Rectal smooth muscle tissue (tissue), 1 donor: Measurements from ENCODE around the gene SMAP2.
A peak's percentile ranks its signal among the peaks of the same experiment; 100 is the strongest.

ENCODE experiments used
- H3K27ac ChIP-seq: one replicate; pipeline ENCODE4 v1.7.0; 2013; ENCODE audit warnings: low read depth, low read length, inconsistent platforms
- H3K27me3 ChIP-seq: one replicate; pipeline ENCODE4 v1.7.0; 2013; ENCODE audit warnings: low read length; ENCODE audit not compliant: control insufficient read depth, insufficient read depth
- H3K36me3 ChIP-seq: one replicate; pipeline ENCODE4 v1.7.0; 2013; ENCODE audit warnings: low read length; ENCODE audit not compliant: control insufficient read depth, insufficient read depth
- H3K4me1 ChIP-seq: one replicate; pipeline ENCODE4 v1.7.0; 2013; ENCODE audit warnings: low read length; ENCODE audit not compliant: control insufficient read depth, insufficient read depth
- H3K4me3 ChIP-seq: one replicate; pipeline ENCODE4 v1.7.0; 2013; ENCODE audit warnings: low read length
- H3K9ac ChIP-seq: one replicate; pipeline ENCODE4 v1.7.0; 2013; ENCODE audit warnings: low read length

The SMAP2 gene

GRCh38 chr1:40449684-40450494 lies 76.4 kb downstream of the SMAP2 start, which contains the start of gene ZFP69B:
Gene ZFP69B, plus strand, starts transcription at chr1:40450476. Its CDS starts 486 bp downstream, at chr1:40450962.
- H3K36me3 ChIP-seq = peaks cover 2% of the 10 kb centered on the region
- peak within 1 kb of the TSS; percentile 74 for H3K27ac ChIP-seq
- no peaks in the 10 kb centered on the region for H3K4me1 ChIP-seq
- H3K9ac ChIP-seq = peak within 1 kb of the TSS; percentile 22
- no peaks in the 10 kb centered on the region for H3K27me3 ChIP-seq
- peak within 1 kb of the TSS; percentile 80 for H3K4me3 ChIP-seq

DNA sequence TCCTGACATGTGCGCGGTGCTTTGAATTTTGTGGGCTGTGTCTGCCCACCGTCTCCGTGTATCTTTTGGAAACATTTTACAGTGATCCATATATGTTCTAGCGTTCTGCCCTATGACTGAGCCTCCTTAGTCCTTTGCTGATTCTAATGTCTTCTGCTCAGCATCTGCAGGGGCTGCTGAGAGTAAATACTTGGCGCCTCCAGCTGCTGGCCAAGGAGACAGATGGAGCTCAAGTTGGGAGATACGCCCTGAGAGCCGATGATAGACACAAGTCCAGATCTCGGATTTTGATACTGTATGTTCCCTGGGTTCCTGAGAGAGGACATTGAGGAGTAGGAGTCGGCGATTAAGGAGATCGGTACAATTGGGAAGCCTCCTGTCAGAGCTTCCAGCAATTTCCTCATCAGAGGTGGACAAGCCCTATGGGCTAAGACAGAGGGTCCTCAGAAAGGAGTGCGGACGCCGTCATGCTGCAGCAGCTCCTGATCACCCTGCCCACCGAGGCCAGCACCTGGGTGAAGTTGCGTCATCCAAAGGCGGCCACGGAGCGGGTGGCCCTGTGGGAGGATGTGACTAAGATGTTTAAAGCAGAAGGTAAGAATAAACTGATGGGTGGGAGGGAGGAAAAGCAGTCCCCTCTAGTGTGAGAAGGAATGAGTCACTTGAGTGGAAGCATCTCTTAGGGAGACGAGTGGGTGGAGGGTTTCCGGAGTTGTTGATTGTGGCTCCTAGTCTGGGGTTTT lies 77.1 kb downstream of the SMAP2 start:
- Histone ChIP-seq H3K27ac (peak overlapping the region; percentile 74), H3K9ac (peak overlapping the region; percentile 22)

GRCh38 chr1:40451238-40451585 lies 77.7 kb downstream of the SMAP2 start:
- Histone ChIP-seq H3K36me3 (peaks cover 2% of the 10 kb centered on the region), H3K4me3 (peak overlapping the region; percentile 80), H3K27ac (no peak overlapping the region), H3K9ac (no peak overlapping the region), H3K27me3 (no peaks in the 10 kb centered on the region), H3K4me1 (no peaks in the 10 kb centered on the region)

More for the DNA sequence above, 77.1 kb downstream of the SMAP2 start:
- H3K27me3 ChIP-seq = no peaks in the 10 kb centered on the region
- H3K4me3 ChIP-seq = peak overlapping the region; percentile 80
- peaks cover 2% of the 10 kb centered on the region for H3K36me3 ChIP-seq
- no peaks in the 10 kb centered on the region for H3K4me1 ChIP-seq

DNA sequence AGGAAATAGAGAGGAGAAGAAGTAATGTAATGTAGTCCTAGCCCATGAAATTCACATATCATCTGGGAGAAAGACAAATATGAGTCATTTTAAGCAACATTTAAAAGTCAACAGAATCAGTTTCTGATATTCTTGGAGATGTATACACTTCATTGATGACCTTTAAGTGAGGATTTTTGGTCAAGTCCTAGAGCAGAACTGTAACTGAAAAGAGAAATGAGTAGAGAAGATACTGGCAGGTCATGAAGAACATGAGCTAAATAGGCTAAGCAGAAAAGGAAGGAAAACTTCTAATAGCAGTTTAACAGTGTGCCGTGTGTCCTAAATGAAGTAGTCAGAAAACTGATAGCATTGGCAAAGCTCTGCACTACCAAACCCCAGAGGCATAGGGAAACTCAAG lies 81.3 kb downstream of the SMAP2 start:
- peaks cover 9% of the 10 kb centered on the region for H3K36me3 ChIP-seq
- no peaks in the 10 kb centered on the region for H3K4me1 ChIP-seq

DNA sequence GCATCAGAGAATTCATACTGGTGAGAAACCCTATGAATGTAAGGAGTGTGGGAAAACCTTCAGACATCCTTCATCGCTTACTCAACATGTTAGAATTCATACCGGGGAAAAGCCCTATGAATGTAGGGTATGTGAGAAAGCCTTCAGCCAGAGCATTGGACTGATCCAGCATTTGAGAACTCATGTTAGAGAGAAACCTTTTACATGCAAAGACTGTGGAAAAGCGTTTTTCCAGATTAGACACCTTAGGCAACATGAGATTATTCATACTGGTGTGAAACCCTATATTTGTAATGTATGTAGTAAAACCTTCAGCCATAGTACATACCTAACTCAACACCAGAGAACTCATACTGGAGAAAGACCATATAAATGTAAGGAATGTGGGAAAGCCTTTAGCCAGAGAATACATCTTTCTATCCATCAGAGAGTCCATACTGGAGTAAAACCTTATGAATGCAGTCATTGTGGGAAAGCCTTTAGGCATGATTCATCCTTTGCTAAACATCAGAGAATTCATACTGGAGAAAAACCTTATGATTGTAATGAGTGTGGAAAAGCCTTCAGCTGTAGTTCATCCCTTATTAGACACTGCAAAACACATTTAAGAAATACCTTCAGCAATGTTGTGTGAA lies 89.5 kb downstream of the SMAP2 start:
- peaks cover 9% of the 10 kb centered on the region for H3K36me3 ChIP-seq
- H3K27ac ChIP-seq = no peak overlapping the region
- no peaks in the 10 kb centered on the region for H3K27me3 ChIP-seq
- H3K4me3 ChIP-seq = no peak overlapping the region
- no peaks in the 10 kb centered on the region for H3K4me1 ChIP-seq
- no peak overlapping the region for H3K9ac ChIP-seq

More for the DNA sequence above, 81.3 kb downstream of the SMAP2 start:
- Histone ChIP-seq H3K27ac (no peak overlapping the region), H3K4me3 (no peak overlapping the region), H3K9ac (no peak overlapping the region), H3K27me3 (no peaks in the 10 kb centered on the region)

DNA sequence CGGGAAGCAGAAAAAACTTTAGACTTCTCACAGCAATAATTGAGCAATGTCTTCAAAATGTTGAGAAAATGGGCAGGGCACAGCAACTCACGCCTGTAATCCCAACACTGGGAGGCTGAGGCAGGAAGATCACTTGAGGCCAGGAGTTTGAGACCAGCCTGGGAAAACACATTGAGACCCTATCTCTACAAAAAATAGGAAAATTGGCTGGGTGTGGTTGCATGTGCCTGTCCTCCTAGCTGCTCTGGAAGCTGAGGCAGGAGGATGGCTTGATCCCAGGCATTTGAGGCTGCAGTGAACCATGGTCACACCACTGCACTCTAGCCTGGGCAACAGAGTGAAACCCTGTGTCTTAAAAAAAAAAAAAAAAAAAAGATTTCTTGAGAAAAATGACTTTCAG lies 95.8 kb downstream of the SMAP2 start:
- Histone ChIP-seq H3K9ac (no peak overlapping the region), H3K4me1 (no peaks in the 10 kb centered on the region), H3K27ac (no peak overlapping the region), H3K36me3 (peaks cover 2% of the 10 kb centered on the region), H3K4me3 (no peak overlapping the region), H3K27me3 (no peaks in the 10 kb centered on the region)
